ENCODE data around the gene GADD45A. TPM values are rescaled to one million over a fixed set of nuclear protein-coding genes. Genes with fewer than 3 reads are reported as not detected.
A peak's percentile ranks its signal among the peaks of the same experiment; 100 is the strongest.

Gene GADD45A
- total and polyA plus RNA-seq, 7 experiments from 2014 or later, result 7.0 to 70.4 (median 16.7) TPM

- Histone ChIP-seq H3K4me3 (ENCODE audit: low read length) (no peak overlapping the region), H3K9me3 (ENCODE audit: control insufficient read depth in 2 of 3, low read length in 3 of 3) (no peaks in the 10 kb centered on the region), H3K4me1 (ENCODE audit: control insufficient read depth in 2 of 2, insufficient read depth in 2 of 2, low read length in 2 of 2) (no peaks in the 10 kb centered on the region), H3K27me3 (ENCODE audit: control insufficient read depth in 2 of 2, insufficient read depth in 2 of 2, low read length in 2 of 2) (no peaks in the 10 kb centered on the region), H3K36me3 (ENCODE audit: control insufficient read depth in 2 of 3, insufficient read depth in 3 of 3, low read length in 3 of 3) (no peaks in the 10 kb centered on the region), H3K27ac (ENCODE audit: low read depth, low read length) (no peak overlapping the region)
- DNase-seq (peak in 1 of 9 donors; percentile 25), ATAC-seq (no peak)
- ChIA-PET POLR2A (interaction anchor here (2.5 kb wide), 1 partner anchor 16 kb away, joined by 8 read pairs; the partner anchor contains the start of gene GADD45A), CTCF (interaction anchor here (1.1 kb wide), 1 partner anchor 59 kb away, joined by 3 read pairs; no protein-coding TSS in a partner anchor)
- Mint-ChIP-seq H3K27ac (peak overlapping the region in 2 of 9 donors; percentile 31 to 50), H3K4me1 (peaks cover 0 to 4% (median 0%) of the 10 kb centered on the region in 7 donors), H3K9me3 (no peaks in the 10 kb centered on the region), H3K27me3 (peaks cover 0 to 5% (median 0%) of the 10 kb centered on the region in 5 donors), H3K36me3 (no peaks in the 10 kb centered on the region), H3K4me3 (no peak overlapping the region)
- intact Hi-C loops (cut with micrococcal nuclease), result no loop called here
Observed at GRCh38 chr1:67700692-67701410, 15.8 kb downstream of the GADD45A start.

DNA sequence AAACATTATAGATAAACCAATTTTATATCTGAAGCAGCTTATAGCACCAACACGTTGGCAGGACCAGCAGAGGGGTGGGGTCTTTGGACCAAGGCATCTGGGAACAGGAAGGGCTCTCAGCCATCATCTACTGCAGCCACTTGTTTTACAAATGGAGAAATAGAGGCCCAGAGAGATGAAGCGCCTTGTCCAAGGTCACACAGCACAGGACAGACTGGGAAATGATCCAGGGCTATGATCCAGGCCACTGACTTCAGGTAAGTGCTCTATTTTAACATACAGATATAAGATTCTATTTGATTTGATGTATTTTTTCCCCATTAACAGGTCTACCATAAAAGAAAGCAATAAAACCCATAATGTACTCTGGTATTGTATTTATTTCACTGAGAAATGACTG lies 16.9 kb downstream of the GADD45A start:
- Mint-ChIP-seq H3K4me1 (peaks cover 0 to 4% (median 0%) of the 10 kb centered on the region in 7 donors), H3K9me3 (no peaks in the 10 kb centered on the region), H3K27ac (no peak overlapping the region), H3K36me3 (no peaks in the 10 kb centered on the region), H3K27me3 (peaks cover 0 to 7% (median 0%) of the 10 kb centered on the region in 5 donors), H3K4me3 (no peak overlapping the region)
- ChIA-PET POLR2A (interaction anchor here (2.5 kb wide), 1 partner anchor 17 kb away, joined by 8 read pairs; the partner anchor contains the start of gene GADD45A), CTCF (interaction anchor here (0.7 kb wide), 1 partner anchor 141 kb away, joined by 3 read pairs; no protein-coding TSS in a partner anchor)
- intact Hi-C loops (cut with micrococcal nuclease), result no loop called here
- Histone ChIP-seq H3K4me1 (ENCODE audit: control insufficient read depth in 2 of 2, insufficient read depth in 2 of 2, low read length in 2 of 2) (no peaks in the 10 kb centered on the region), H3K4me3 (ENCODE audit: low read length) (no peak overlapping the region), H3K9me3 (ENCODE audit: control insufficient read depth in 2 of 3, low read length in 3 of 3) (no peaks in the 10 kb centered on the region), H3K36me3 (ENCODE audit: control insufficient read depth in 2 of 3, insufficient read depth in 3 of 3, low read length in 3 of 3) (no peaks in the 10 kb centered on the region), H3K27me3 (ENCODE audit: control insufficient read depth in 2 of 2, insufficient read depth in 2 of 2, low read length in 2 of 2) (no peaks in the 10 kb centered on the region), H3K27ac (ENCODE audit: low read depth, low read length) (no peak overlapping the region)
- ATAC-seq (no peak), DNase-seq (no peak)

- no peak overlapping the region for H3K4me3 ChIP-seq (ENCODE audit: low read length)
- H3K27ac Mint-ChIP-seq, result no peak overlapping the region
- no peaks in the 10 kb centered on the region for H3K36me3 Mint-ChIP-seq
- CTCF ChIA-PET, result interaction anchor here (2.1 kb wide), 1 partner anchor 56 kb away, joined by 5 read pairs; no protein-coding TSS in a partner anchor
- H3K36me3 ChIP-seq (ENCODE audit: control insufficient read depth in 2 of 3, insufficient read depth in 3 of 3, low read length in 3 of 3), result no peaks in the 10 kb centered on the region
- no peak overlapping the region for H3K27ac ChIP-seq (ENCODE audit: low read depth, low read length)
- H3K4me1 Mint-ChIP-seq, result peaks cover 0 to 4% (median 0%) of the 10 kb centered on the region in 7 donors
- H3K9me3 ChIP-seq (ENCODE audit: control insufficient read depth in 2 of 3, low read length in 3 of 3), result no peaks in the 10 kb centered on the region
- no peaks in the 10 kb centered on the region for H3K9me3 Mint-ChIP-seq
- no peaks in the 10 kb centered on the region for H3K27me3 ChIP-seq (ENCODE audit: control insufficient read depth in 2 of 2, insufficient read depth in 2 of 2, low read length in 2 of 2)
- POLR2A ChIA-PET, result interaction anchor here (0.6 kb wide), 1 partner anchor 19 kb away, joined by 3 read pairs; the partner anchor contains the start of gene GADD45A
- H3K4me3 Mint-ChIP-seq, result no peak overlapping the region
- H3K4me1 ChIP-seq (ENCODE audit: control insufficient read depth in 2 of 2, insufficient read depth in 2 of 2, low read length in 2 of 2), result no peaks in the 10 kb centered on the region
- no peak for DNase-seq
- ATAC-seq, result no peak
- intact Hi-C loops (cut with micrococcal nuclease), result no loop called here
- peaks cover 0 to 7% (median 0%) of the 10 kb centered on the region in 5 donors for H3K27me3 Mint-ChIP-seq
Observed at GRCh38 chr1:67704351-67704750, 19.4 kb downstream of the GADD45A start.

DNA sequence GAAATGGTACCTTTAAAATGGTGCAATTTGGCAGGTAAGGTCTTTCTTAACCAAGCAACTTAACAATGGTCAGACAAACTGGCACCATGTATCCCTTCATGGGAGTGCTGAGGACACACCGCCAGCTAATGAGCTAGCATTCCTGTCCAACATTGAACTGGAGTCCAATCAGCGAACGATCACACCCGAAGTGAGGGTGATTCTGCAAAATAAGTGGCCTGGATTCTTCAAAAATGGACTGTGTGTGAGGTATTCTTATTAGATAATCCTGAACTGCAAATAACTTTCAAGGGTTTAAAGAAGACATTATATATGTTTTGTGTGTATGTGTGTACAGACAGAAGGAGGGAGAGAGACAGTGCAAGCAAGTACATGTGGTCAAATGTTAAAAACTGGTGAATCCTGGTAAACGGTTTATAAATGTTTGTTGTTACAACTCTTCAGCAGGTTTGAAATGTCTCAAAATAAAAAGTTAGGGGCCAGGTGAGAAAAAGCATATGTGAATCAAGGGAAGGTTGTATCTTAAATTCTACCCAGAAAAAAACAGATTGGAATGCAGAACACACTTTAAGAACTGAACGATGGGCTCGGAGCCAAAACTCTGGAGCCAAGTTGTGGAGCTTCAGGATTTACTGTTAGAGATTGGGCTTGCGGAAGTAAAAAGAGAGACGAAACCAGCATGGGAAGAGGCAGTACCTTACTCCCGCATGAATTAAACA lies 20.9 kb downstream of the GADD45A start:
- intact Hi-C loops (cut with micrococcal nuclease), result no loop called here
- Histone ChIP-seq H3K4me3 (ENCODE audit: low read length) (no peak overlapping the region), H3K4me1 (ENCODE audit: control insufficient read depth in 2 of 2, insufficient read depth in 2 of 2, low read length in 2 of 2) (no peaks in the 10 kb centered on the region), H3K36me3 (ENCODE audit: control insufficient read depth in 2 of 3, insufficient read depth in 3 of 3, low read length in 3 of 3) (no peaks in the 10 kb centered on the region), H3K27me3 (ENCODE audit: control insufficient read depth in 2 of 2, insufficient read depth in 2 of 2, low read length in 2 of 2) (no peaks in the 10 kb centered on the region), H3K27ac (ENCODE audit: low read depth, low read length) (no peak overlapping the region), H3K9me3 (ENCODE audit: control insufficient read depth in 2 of 3, low read length in 3 of 3) (no peaks in the 10 kb centered on the region)
- POLR2A ChIA-PET, result no interaction called here
- Mint-ChIP-seq H3K36me3 (no peaks in the 10 kb centered on the region), H3K27me3 (peaks cover 0 to 8% (median 0%) of the 10 kb centered on the region in 5 donors), H3K27ac (peak overlapping the region in 1 of 9 donors; percentile 8), H3K9me3 (no peaks in the 10 kb centered on the region), H3K4me1 (no peaks in the 10 kb centered on the region), H3K4me3 (no peak overlapping the region)
- DNase-seq (no peak), ATAC-seq (no peak)
- CTCF ChIA-PET, result no interaction called here

DNA sequence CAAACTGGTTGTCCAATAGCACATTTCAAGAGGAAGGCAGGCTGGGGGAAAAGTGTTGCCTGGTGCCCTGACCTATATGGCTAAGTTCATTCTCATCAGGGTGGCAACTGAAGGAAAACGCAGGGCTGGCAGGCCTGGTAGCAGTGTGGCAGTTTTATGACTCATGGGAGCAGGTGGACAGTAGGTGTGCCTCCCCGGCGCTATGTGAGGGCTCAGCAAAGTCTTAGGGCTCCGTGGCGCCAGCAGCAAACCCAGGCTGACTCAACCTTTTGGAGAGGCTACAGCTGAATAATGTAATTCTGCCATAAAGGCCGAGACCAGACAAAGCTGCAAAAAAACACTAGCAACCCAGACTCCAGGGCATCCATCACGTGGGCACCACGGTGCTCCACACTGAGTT lies 23.6 kb downstream of the GADD45A start:
- Histone ChIP-seq H3K4me3 (ENCODE audit: low read length) (no peak overlapping the region), H3K9me3 (ENCODE audit: control insufficient read depth in 2 of 3, low read length in 3 of 3) (no peaks in the 10 kb centered on the region), H3K36me3 (ENCODE audit: control insufficient read depth in 2 of 3, insufficient read depth in 3 of 3, low read length in 3 of 3) (no peaks in the 10 kb centered on the region), H3K27ac (ENCODE audit: low read depth, low read length) (no peak overlapping the region), H3K4me1 (ENCODE audit: control insufficient read depth in 2 of 2, insufficient read depth in 2 of 2, low read length in 2 of 2) (no peaks in the 10 kb centered on the region), H3K27me3 (ENCODE audit: control insufficient read depth in 2 of 2, insufficient read depth in 2 of 2, low read length in 2 of 2) (no peaks in the 10 kb centered on the region)
- Mint-ChIP-seq H3K9me3 (no peaks in the 10 kb centered on the region), H3K27me3 (peaks cover 0 to 12% (median 0%) of the 10 kb centered on the region in 5 donors), H3K27ac (no peak overlapping the region), H3K4me1 (peaks cover 0 to 5% (median 0%) of the 10 kb centered on the region in 7 donors), H3K36me3 (no peaks in the 10 kb centered on the region), H3K4me3 (no peak overlapping the region)
- ChIA-PET POLR2A (no interaction called here), CTCF (no interaction called here)
- DNase-seq (no peak), ATAC-seq (no peak)
- intact Hi-C loops (cut with micrococcal nuclease), result no loop called here

DNA sequence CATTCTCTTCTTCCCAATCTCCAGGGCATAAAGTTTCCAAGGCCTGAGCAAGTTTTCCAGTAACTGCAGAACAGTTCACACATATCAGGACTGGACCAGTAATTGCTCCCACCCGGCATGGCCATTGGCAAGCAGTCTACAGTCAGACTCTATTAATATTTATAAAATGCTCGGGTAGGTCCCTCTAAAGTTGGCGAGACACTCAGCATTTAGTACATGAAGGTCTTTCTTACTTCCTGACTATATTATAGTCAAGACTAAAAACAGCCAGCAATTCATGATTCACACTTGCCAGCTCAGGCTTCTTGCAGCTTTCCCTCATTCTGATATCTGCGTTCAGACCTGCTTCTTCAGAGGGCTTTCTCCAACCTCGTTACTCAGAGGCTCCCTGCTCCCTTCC lies 25.4 kb downstream of the GADD45A start:
- Mint-ChIP-seq H3K27ac (no peak overlapping the region), H3K9me3 (no peaks in the 10 kb centered on the region)

More for the DNA sequence above, 25.4 kb downstream of the GADD45A start:
- peaks cover 0 to 5% (median 0%) of the 10 kb centered on the region in 7 donors for H3K4me1 Mint-ChIP-seq
- POLR2A ChIA-PET, result no interaction called here
- H3K4me3 Mint-ChIP-seq, result no peak overlapping the region
- Histone ChIP-seq H3K27ac (ENCODE audit: low read depth, low read length) (no peak overlapping the region), H3K4me1 (ENCODE audit: control insufficient read depth in 2 of 2, insufficient read depth in 2 of 2, low read length in 2 of 2) (no peaks in the 10 kb centered on the region), H3K27me3 (ENCODE audit: control insufficient read depth in 2 of 2, insufficient read depth in 2 of 2, low read length in 2 of 2) (no peaks in the 10 kb centered on the region), H3K36me3 (ENCODE audit: control insufficient read depth in 2 of 3, insufficient read depth in 3 of 3, low read length in 3 of 3) (no peaks in the 10 kb centered on the region), H3K9me3 (ENCODE audit: control insufficient read depth in 2 of 3, low read length in 3 of 3) (no peaks in the 10 kb centered on the region), H3K4me3 (ENCODE audit: low read length) (no peak overlapping the region)
- CTCF ChIA-PET, result no interaction called here
- H3K27me3 Mint-ChIP-seq, result peaks cover 0 to 12% (median 0%) of the 10 kb centered on the region in 5 donors
- intact Hi-C loops (cut with micrococcal nuclease), result no loop called here
- no peak for ATAC-seq
- H3K36me3 Mint-ChIP-seq, result no peaks in the 10 kb centered on the region
- no peak for DNase-seq
